ENCODE measurements around the gene SMYD5.
"Not testable (repeated sequence)": the region's sequence is repeated elsewhere in the genome, so short reads cannot be mapped to it uniquely, and the experiment has no call there.

SMYD5 gene

GRCh38 chr2:73258913-73259215 lies 44.8 kb downstream of the SMYD5 start:
- no peak for DNase-seq (ENCODE audit: low read depth in 1 of 2, low spot score in 1 of 2)

GRCh38 chr2:73259276-73259675 lies 45.2 kb downstream of the SMYD5 start:
- DNase-seq (ENCODE audit: low read depth in 1 of 2, low spot score in 1 of 2) = no peak

- no peak for DNase-seq (ENCODE audit: low read depth in 1 of 2, low spot score in 1 of 2)
Observed at GRCh38 chr2:73259704-73260337, 45.8 kb downstream of the SMYD5 start.

- no peak for DNase-seq (ENCODE audit: low read depth in 1 of 2, low spot score in 1 of 2)
Observed at GRCh38 chr2:73260338-73260984, 46.4 kb downstream of the SMYD5 start.

- DNase-seq (ENCODE audit: low read depth in 1 of 2, low spot score in 1 of 2) = no peak
Observed at GRCh38 chr2:73262108-73262651, 48.1 kb downstream of the SMYD5 start.

- not testable (repeated sequence) for DNase-seq (ENCODE audit: low read depth in 1 of 2, low spot score in 1 of 2)
Observed at GRCh38 chr2:73262691-73263429, 48.8 kb downstream of the SMYD5 start.

- no peak for DNase-seq (ENCODE audit: low read depth in 1 of 2, low spot score in 1 of 2)
Observed at GRCh38 chr2:73263540-73264331, 49.7 kb downstream of the SMYD5 start.

GRCh38 chr2:73264332-73264606 lies 50.2 kb downstream of the SMYD5 start:
- DNase-seq (ENCODE audit: low read depth in 1 of 2, low spot score in 1 of 2) = no peak

- DNase-seq (ENCODE audit: low read depth in 1 of 2, low spot score in 1 of 2) = no peak
Observed at GRCh38 chr2:73264783-73265182, 50.7 kb downstream of the SMYD5 start.

- DNase-seq (ENCODE audit: low read depth in 1 of 2, low spot score in 1 of 2) = no peak
Observed at GRCh38 chr2:73265298-73266060, 51.4 kb downstream of the SMYD5 start.

- DNase-seq (ENCODE audit: low read depth in 1 of 2, low spot score in 1 of 2) = no peak
Observed at GRCh38 chr2:73266061-73266901, 52.2 kb downstream of the SMYD5 start.

GRCh38 chr2:73267008-73267407 lies 53.0 kb downstream of the SMYD5 start:
- DNase-seq (ENCODE audit: low read depth in 1 of 2, low spot score in 1 of 2) = no peak

GRCh38 chr2:73268366-73268829 lies 54.4 kb downstream of the SMYD5 start:
- no peak for DNase-seq (ENCODE audit: low read depth in 1 of 2, low spot score in 1 of 2)

GRCh38 chr2:73268830-73269685 lies 55.0 kb downstream of the SMYD5 start:
- DNase-seq (ENCODE audit: low read depth in 1 of 2, low spot score in 1 of 2) = peak in 1 of 2 donors; percentile 61

- DNase-seq (ENCODE audit: low read depth in 1 of 2, low spot score in 1 of 2) = no peak
Observed at GRCh38 chr2:73269686-73270465, 55.8 kb downstream of the SMYD5 start.

GRCh38 chr2:73272270-73272669 lies 58.2 kb downstream of the SMYD5 start:
- no peak for DNase-seq (ENCODE audit: low read depth in 1 of 2, low spot score in 1 of 2)
